HepG2 (cell line): ENCODE results near the gene INPP4B.

ENCODE experiments used
- CBFB ChIP-seq: sonication (generic); formaldehyde crosslinking; IDR thresholded peaks from 2 replicates; pipeline ENCODE4 v1.4.0; 2020; ENCODE audit warnings: missing genetic modification reagents
- CHD2 ChIP-seq: IDR thresholded peaks from 2 replicates; pipeline ENCODE4 v1.6.1; 2011; ENCODE audit warnings: low read depth, low read length, improper control_type of control experiment
- GABPA ChIP-seq, 2 experiments: IDR thresholded peaks; 2 replicates each; pipeline ENCODE4 v1.6.1; 2011 to 2016; ENCODE audit warnings: low read depth in 2 of 2, low read length in 1 of 2, missing biosample characterization in 1 of 2, missing genetic modification characterization in 1 of 2
- HNRNPK ChIP-seq: fragments of 200-400 bp; formaldehyde crosslinking; IDR thresholded peaks from 2 replicates; pipeline ENCODE4 v1.6.1; 2018; ENCODE audit warnings: low read length, low read depth, moderate library complexity, mild to moderate bottlenecking; ENCODE audit not compliant: poor library complexity, severe bottlenecking
- HOXA3 ChIP-seq: sonication (generic); formaldehyde crosslinking; IDR thresholded peaks from 2 replicates; pipeline ENCODE4 v1.5.0; 2020; ENCODE audit warnings: missing genetic modification reagents
- NFIC ChIP-seq: IDR thresholded peaks from 2 replicates; pipeline ENCODE4 v1.6.1; 2012; ENCODE audit warnings: mild to moderate bottlenecking, low read length, inconsistent platforms
- POLR2A ChIP-seq, 2 experiments: IDR thresholded peaks; 2 replicates each; pipeline ENCODE4 v1.6.1; 2011; ENCODE audit warnings: low read depth in 2 of 2, low read length in 2 of 2, mild to moderate bottlenecking in 1 of 2, moderate library complexity in 1 of 2; ENCODE audit not compliant: insufficient read depth in 1 of 2
- SOX6 ChIP-seq, 2 experiments: fragments of 450-650 bp in 1 of 2; sonication (generic) in 1 of 2; formaldehyde crosslinking in 1 of 2; IDR thresholded peaks; 2 replicates each; pipeline versions ENCODE4 v1.4.0 to v1.6.1; 2017 to 2020; ENCODE audit warnings: antibody characterized with exemption in 1 of 2, mild to moderate bottlenecking in 1 of 2, missing genetic modification reagents in 1 of 2
- TCF7L2 ChIP-seq: IDR thresholded peaks from 2 replicates; pipeline ENCODE4 v1.6.1; 2011; ENCODE audit warnings: mild to moderate bottlenecking, low read depth, low read length, moderate library complexity
- ZNF724P ChIP-seq: sonication (generic); formaldehyde crosslinking; IDR thresholded peaks from 2 replicates; pipeline ENCODE4 v1.8.0; 2022; ENCODE audit warnings: missing genetic modification reagents, borderline replicate concordance
- TF ChIP-seq, protein P1 (sequence below): sonication (generic); formaldehyde crosslinking; IDR thresholded peaks from 2 replicates; pipeline ENCODE4 v1.5.0; 2020; ENCODE audit warnings: mild to moderate bottlenecking, missing genetic modification reagents, moderate library complexity
- TF ChIP-seq, protein P2 (sequence below): sonication (generic); formaldehyde crosslinking; IDR thresholded peaks from 2 replicates; pipeline ENCODE4 v1.5.0; 2020; ENCODE audit warnings: missing genetic modification reagents
- TF ChIP-seq, protein P3 (sequence below): sonication (generic); formaldehyde crosslinking; IDR thresholded peaks from 2 replicates; pipeline ENCODE4 v1.4.0; 2020; ENCODE audit warnings: missing genetic modification reagents
- TF ChIP-seq, protein P4 (sequence below): sonication (generic); formaldehyde crosslinking; IDR thresholded peaks from 2 replicates; pipeline ENCODE4 v1.8.1; 2023; ENCODE audit warnings: mild to moderate bottlenecking, missing genetic modification reagents

DNA sequence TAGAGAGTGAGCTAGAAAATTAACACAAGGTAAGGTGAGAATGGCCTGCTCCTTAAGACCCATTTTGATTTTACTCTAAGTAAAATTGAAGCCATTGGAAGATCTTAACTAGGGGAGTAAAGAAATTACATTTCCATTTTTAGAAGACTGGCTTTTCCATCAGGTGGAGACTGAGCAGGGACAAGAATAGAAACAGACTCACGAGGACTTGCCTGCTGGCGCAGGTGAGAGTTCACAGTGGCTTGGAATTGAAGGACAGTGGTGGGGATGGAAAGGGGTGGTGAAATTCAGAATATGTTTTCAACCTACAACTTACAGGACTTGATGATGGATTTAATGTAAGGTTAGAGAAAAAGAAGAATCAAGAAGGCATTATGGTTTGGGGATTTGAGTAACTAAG is 427.4 kb downstream of the INPP4B start:
- TF ChIP-seq TCF7L2 (no peak), POLR2A (IDR thresholded peaks at IDR 0.05; ENCODE audit: insufficient read depth in 1 of 2, low read depth in 2 of 2, low read length in 2 of 2) (no peak), CHD2 (no peak), CBFB (CRISPR knock-in tag) (no peak), GABPA (IDR thresholded peaks at IDR 0.05; ENCODE audit: low read depth, low read length) (no peak), GABPA (CRISPR knock-in tag; IDR thresholded peaks at IDR 0.05; ENCODE audit: low read depth) (no peak), NFIC (no peak), ZNF724P (CRISPR knock-in tag) (no peak), HOXA3 (CRISPR knock-in tag) (no peak), HNRNPK (no peak), SOX6 (IDR thresholded peaks at IDR 0.05) (no peak), SOX6 (CRISPR knock-in tag; IDR thresholded peaks at IDR 0.05) (no peak)
- TF ChIP-seq, protein P1, sequence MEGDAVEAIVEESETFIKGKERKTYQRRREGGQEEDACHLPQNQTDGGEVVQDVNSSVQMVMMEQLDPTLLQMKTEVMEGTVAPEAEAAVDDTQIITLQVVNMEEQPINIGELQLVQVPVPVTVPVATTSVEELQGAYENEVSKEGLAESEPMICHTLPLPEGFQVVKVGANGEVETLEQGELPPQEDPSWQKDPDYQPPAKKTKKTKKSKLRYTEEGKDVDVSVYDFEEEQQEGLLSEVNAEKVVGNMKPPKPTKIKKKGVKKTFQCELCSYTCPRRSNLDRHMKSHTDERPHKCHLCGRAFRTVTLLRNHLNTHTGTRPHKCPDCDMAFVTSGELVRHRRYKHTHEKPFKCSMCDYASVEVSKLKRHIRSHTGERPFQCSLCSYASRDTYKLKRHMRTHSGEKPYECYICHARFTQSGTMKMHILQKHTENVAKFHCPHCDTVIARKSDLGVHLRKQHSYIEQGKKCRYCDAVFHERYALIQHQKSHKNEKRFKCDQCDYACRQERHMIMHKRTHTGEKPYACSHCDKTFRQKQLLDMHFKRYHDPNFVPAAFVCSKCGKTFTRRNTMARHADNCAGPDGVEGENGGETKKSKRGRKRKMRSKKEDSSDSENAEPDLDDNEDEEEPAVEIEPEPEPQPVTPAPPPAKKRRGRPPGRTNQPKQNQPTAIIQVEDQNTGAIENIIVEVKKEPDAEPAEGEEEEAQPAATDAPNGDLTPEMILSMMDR (CRISPR knock-in tag) = no peak
- TF ChIP-seq, protein P2, sequence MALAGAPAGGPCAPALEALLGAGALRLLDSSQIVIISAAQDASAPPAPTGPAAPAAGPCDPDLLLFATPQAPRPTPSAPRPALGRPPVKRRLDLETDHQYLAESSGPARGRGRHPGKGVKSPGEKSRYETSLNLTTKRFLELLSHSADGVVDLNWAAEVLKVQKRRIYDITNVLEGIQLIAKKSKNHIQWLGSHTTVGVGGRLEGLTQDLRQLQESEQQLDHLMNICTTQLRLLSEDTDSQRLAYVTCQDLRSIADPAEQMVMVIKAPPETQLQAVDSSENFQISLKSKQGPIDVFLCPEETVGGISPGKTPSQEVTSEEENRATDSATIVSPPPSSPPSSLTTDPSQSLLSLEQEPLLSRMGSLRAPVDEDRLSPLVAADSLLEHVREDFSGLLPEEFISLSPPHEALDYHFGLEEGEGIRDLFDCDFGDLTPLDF (CRISPR knock-in tag) = no peak
- TF ChIP-seq, protein P3, sequence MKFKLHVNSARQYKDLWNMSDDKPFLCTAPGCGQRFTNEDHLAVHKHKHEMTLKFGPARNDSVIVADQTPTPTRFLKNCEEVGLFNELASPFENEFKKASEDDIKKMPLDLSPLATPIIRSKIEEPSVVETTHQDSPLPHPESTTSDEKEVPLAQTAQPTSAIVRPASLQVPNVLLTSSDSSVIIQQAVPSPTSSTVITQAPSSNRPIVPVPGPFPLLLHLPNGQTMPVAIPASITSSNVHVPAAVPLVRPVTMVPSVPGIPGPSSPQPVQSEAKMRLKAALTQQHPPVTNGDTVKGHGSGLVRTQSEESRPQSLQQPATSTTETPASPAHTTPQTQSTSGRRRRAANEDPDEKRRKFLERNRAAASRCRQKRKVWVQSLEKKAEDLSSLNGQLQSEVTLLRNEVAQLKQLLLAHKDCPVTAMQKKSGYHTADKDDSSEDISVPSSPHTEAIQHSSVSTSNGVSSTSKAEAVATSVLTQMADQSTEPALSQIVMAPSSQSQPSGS = no peak
- TF ChIP-seq, protein P4, sequence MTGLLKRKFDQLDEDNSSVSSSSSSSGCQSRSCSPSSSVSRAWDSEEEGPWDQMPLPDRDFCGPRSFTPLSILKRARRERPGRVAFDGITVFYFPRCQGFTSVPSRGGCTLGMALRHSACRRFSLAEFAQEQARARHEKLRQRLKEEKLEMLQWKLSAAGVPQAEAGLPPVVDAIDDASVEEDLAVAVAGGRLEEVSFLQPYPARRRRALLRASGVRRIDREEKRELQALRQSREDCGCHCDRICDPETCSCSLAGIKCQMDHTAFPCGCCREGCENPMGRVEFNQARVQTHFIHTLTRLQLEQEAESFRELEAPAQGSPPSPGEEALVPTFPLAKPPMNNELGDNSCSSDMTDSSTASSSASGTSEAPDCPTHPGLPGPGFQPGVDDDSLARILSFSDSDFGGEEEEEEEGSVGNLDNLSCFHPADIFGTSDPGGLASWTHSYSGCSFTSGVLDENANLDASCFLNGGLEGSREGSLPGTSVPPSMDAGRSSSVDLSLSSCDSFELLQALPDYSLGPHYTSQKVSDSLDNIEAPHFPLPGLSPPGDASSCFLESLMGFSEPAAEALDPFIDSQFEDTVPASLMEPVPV (CRISPR knock-in tag) = no peak
